Urothelium cell line (cell line): ENCODE data around the gene LMO2.
"Not testable (repeated sequence)": the region's sequence is repeated elsewhere in the genome, so short reads cannot be mapped to it uniquely, and the experiment has no call there.

Experiments used
- DNase-seq: peaks from one replicate; pipeline ENCODE4 v3.0.0; 2011; ENCODE audit warnings: low spot score, mixed read lengths
- FAIRE-seq: peaks from 2 replicates; lab custom pipeline; 2011; peaks lifted over from hg19 to GRCh38; lab: Jason Lieb, UNC

The LMO2 gene

DNA sequence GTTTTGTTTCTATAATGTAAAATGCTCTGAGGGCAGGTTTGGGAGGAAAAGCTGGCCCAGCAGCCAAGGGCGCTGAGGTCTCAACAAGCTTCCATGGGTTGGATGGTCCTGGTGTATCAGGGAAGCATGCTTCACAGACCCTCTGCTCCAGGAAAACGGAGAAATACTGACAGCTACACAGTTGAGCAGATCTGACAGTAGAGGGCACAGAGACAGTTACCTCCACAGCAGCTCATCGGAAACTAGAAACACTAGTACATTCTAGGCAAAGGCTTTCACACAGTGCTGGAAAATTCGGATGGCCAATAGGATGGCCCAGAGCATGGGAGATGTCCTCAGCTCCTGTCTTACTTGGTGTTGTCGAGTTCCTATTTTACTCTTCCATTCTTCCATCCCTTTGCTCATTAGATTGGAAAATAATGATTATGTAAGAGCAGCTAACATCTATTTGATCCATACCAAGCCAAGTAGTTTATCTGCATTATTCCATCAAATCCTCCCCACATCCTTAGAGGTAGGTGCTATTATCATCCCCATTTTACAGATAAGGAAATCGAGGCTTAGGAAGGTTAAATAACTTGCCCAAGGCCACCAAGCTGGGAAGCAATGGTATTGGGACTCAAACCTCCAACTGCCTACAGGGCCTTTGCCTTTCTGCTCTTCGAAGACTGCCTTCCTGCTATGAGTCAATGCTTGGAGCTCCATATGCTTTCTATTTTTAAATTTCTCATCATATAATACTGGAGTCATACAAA, 28.3 kb downstream of the LMO2 start:
- FAIRE-seq (no peak), DNase-seq (no peak)

DNA sequence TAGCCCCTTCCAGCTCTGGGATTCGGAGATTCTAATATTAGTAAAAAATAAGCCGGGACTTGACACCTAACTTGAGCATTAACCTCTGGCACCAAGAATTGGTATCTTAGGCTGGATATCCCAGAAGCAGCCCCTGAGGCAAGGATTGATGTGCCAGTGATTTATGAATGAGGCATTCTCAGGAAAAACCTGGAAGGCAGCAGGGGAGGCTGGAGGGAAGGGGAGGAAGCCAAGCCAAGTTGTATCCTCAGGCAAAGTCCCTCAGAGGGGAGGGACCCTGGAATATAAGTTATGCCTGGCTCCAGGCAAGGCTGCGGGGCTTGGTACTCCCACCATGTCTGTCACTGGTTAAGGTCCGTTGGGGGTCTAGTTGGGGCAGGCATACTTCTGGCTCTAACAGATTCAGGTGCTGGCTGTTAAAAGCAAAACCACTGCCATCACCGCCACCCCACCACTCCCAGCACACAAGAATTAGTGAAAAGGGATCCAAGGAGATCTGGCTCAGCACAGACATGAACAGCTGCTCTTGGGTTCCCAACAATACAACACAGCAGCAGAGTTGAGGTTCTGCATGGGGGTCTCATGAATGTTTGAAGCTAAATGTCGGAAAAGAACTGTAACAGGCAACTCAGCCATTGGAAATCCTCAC, 29.8 kb downstream of the LMO2 start:
- FAIRE-seq (no peak), DNase-seq (no peak)

DNA sequence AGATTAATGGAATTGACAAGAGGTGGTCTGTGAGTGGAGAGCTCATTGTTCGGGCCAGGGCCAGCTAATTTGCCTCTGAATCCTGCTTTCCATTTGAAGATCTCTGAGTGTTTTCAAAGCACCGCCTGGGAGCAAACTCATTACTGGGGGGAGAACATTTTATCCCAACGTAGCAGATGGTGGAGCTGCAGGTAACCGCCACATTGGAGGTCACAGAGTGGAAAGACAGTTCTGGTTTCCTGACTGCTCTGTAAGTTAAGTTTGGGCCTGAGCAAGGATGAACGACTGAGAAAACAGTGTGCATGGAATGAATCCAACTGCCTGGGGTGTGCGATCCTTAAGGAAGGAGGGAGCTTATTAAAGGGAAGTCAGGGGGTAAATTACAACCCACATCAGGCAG, 30.5 kb downstream of the LMO2 start:
- FAIRE-seq (no peak), DNase-seq (no peak)

DNA sequence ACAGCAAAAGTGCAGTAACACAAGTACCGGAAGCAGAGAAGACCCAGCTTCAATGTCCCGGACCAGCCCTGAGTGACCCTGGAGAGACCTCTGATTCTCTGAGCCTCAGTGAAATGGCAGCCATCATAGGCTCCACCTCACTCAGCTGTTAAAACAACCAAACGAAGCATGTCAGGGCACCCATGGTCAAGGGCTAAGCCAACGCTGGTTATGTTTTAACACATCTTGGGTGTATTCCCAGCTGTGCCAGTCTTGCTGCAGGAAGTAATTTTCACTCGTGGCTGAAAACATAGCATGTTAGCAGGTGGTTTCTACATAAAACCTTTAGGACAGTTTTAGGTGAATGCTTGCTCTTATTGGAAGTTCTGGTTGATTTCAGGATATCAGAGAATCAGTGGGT, 30.9 kb downstream of the LMO2 start:
- FAIRE-seq (no peak), DNase-seq (no peak)

DNA sequence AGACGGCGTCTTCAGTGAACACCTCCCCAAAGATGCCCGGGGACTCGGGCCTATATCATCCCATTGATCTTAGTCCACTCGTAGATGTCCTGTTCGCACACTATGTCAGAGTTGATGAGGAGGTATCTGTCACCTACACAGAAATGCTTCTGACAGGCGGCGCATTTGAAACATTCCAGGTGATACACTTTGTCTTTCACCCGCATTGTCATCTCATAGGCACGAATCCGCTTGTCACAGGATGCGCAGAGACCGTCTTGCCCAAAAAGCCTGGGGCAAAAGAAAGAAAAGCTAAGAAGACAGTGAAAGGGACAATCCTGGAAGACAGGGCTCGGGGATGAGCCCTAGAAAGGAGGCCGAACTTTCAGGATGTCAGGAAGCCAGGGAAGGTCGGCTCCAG, 32.6 kb downstream of the LMO2 start:
- FAIRE-seq (no peak), DNase-seq (no peak)

DNA sequence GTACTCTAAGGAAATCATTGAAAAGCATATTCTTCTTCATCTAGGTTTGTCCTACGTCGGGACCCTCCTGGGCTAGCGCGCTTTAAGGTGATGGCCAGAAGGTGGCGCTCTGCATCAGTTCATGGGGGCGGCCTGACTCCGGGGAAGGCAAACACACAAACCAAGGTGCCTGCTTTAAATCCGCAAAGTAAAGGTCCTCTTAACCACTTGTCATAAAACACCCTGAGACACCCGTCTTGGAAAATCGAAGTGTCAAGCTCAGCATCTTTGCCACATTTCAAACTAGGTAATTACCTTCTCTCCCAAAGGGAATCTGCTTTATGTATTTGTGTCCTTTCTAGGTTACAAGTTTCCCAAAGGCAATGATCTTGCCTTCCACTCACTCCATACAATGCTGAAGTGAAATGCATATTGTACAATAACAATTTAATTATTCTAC, 33.9 kb downstream of the LMO2 start:
- FAIRE-seq (no peak), DNase-seq (peak; percentile 70)

DNA sequence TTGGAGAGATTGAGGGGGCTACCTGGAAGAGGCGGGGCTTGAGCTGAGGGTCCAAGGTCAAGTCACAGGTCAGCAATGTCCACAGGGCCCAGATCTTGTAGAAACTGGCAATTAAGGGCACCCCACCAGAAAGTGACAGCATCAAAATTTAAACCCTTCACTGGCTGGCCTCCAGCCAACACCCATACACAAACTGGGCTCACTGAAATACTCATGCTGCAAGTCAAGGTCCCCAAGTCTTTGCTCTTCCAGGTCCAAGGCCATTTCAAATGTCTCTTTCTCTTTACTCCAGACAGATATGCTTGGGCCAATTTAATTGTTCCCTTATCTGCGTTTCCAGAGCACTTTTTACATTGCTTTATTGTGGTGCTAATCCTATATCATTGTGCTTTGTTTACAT, 36.4 kb downstream of the LMO2 start:
- FAIRE-seq, result no peak

DNA sequence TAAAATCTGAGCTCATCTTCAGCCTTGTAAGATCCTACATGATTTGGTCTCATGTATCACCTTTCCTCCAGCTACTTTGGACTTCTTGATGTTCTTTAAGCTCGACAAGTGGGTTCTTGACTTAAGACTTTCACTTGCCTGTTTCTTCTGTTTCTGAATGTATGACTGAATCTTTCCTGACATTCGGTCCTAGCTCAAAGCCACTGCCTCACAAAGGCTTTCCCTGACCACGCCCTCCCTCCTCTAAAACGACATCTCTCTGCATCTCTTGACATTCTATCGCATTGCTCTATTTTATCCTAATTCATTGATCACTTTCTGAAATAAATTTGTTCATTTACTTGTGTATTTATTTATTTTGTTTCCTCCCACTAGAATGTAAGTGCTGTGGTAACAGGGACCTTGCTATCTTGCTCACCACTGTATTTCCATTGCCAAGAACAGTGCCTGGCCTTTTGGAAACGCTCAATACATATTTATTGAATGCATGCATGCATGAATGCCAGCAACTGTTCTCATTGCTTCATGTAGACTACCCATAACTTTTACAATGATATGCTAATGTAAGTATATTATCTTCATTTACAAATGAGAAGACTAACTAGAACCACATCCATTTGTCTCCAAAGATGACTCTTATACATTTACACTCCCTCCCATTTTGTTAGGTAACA, 43.0 kb downstream of the LMO2 start:
- DNase-seq (no peak), FAIRE-seq (no peak)

More for the DNA sequence above, 36.4 kb downstream of the LMO2 start:
- DNase-seq, result no peak

DNA sequence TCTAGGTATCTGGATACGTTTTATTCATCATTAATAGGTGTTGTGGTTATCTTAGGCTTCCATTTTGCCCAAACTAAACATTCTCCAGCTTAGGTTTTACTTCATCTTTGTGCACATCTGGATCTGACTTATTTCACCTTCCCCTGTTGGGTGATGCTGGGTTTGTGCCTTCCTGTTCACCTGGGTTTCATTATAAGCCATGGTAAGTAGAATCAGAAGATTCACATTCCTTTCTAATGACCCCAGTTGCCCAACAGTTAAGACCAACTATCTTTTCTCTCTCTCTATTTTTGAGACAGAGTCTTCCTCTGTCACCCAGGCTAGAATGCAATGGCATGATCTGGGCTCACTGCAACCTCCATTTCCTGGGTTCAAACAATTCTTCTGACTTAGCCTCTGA, 44.6 kb downstream of the LMO2 start:
- FAIRE-seq (no peak), DNase-seq (no peak)

DNA sequence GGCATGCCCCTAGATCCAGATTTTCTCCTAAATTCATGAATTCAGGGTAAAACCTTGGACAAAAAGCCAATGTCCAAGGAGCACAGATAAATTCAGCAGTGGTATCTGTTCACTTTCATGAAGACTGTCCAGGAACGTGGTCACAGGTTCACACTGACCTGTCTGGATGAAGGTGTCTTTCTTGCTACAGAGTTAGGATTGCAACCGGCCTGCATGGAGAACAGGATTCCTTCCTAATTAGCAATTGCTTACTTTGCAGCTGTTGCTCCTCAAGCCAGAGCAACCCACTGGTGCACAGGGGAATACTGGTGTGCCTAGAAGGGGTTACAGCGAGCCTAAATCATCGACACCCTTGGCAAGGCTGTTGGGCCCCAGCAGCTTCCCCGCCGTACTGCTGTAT, 47.6 kb downstream of the LMO2 start:
- DNase-seq, result no peak
- FAIRE-seq, result no peak

DNA sequence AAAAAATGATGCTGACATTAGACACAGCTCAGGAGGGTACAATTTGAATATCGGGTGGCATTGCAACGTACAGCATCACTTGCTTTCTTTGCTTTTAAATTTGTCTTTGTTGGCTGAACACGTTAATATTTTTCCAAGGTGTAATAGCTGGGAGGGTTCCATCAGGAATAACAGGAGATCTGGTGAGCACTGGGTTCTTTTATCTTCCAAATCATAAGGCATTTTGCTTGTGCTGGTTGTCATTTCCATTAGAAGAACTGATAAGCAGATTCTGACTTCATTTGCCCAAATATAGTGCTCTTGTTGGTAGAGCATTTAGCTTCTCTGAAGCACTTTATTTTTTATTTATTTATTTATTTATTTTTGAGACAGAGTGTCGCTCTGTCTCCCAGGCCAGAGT, 48.9 kb downstream of the LMO2 start:
- FAIRE-seq, result no peak

DNA sequence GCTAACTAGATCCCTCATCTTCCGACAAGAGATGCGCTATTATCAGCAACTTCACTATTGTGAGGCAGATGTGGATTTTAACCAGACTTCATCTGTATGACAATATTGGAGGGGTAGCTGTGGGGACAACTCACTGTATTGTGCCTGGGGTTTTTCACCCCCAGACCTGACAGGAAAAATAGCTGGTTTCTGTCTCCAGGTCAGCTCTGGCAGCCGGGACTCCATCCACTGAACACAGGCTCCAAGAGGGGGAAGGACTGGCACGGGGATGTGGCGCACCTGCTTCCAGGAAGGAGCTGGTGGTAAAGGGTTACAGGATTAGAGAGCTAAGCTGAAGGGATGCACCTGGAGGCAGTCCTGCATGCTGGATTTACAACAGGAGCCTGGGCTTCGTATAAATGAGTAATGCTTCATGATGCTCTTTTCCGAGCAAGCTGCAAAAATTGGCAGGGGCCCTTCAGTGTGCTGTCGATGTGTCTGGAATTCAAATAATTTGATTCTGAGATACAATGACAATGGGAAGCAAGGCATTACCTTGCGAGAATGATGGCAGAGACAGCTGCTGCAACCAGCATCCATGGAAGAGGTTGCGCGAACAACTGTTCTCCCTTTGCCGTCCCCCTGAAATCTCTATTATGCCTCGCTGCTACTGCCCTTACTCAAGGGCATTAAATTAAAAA, 49.5 kb downstream of the LMO2 start:
- no peak for DNase-seq
- FAIRE-seq, result no peak

More for the DNA sequence above, 48.9 kb downstream of the LMO2 start:
- no peak for DNase-seq

DNA sequence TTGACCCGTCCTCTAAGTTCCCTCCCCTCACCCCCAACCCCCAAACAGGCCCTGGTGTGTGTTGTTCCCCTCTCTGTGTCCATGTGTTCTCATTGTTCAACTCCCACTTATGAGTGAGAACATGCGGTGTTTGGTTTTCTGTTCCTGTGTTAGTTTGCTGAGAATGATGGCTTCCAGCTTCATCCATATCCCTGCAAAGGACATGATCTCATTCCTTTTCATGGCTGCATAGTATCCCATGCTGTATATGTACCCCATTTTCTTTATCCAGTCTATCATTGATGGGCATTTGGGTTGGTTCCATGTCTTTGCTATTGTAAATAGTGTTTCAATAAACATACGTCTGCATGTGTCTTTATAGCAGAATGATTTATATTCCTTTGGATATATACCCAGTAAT, 53.6 kb downstream of the LMO2 start:
- FAIRE-seq, DNase-seq: not testable (repeated sequence)

DNA sequence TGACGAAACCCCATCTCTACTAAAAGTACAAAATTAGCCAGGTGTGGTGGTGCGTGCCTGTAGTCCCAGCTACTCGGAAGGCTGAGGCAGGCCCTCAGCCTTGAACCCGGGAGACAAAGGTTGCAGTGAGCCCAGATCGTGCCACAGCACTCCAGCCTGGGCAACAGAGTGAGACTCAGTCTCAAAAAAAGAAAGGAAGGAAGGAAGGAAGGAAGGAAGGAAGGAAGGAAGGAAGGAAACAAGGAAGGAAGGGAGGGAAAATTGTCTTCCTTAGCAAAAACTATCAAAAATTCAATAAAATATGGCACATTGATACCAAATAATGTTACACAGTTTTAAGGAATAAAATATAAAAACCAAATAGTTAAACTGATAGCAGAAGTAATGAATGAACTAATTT, 54.5 kb downstream of the LMO2 start:
- DNase-seq, FAIRE-seq: not testable (repeated sequence)

DNA sequence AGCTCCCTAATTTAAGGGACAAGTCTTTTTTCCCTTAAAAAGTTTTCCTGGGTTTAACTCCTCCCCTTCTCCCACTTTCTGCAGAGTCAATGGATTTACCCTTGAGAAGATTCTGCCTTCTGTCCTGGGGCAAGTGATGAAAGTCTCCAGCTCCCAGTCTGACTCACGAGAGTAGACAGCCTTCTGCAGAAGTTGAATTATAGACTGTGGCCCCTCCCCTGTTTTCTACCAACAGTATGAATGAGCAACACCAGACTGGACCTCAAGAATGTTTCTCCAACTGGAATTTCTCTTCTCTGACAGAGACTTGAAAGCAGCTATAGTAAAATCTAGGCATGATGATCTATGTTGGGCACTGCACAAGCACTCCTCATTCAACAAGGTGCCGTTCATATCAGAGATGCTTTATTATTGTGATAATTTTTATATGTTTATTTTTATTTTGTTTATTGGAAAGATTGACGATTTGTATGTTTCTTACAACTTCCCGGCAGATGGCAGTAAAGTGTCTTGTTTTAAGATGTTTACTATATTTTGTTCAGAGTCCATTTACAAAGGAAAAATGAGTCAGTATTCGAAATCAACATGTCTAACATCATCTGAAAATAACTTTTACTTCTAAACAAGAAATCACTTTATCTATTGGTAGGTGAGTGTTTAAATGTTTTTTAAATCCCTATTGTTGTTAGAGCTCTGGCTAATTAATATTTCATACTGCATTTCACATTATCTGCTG, 56.6 kb downstream of the LMO2 start:
- no peak for FAIRE-seq

DNA sequence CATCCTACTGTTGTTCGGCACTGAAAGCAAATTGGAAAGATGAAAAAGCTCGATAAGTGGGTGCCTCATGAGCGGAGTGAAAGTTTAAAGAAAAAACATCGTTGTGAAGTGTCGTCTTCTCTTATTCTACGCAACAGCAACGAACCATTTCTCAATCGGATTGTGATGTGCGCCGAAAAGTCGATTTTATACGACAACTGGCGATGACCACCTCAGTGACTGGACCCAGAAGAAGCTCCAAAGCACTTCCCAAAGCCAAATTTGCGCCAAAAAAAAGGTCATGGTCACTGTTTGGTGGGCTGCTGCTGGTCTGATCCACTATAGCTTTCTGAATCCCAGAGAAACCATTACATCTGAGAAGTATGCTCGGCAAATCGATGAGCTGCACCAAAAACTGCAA, 59.2 kb downstream of the LMO2 start:
- FAIRE-seq, result no peak

More for the DNA sequence above, 56.6 kb downstream of the LMO2 start:
- DNase-seq, result peak; percentile 56

DNA sequence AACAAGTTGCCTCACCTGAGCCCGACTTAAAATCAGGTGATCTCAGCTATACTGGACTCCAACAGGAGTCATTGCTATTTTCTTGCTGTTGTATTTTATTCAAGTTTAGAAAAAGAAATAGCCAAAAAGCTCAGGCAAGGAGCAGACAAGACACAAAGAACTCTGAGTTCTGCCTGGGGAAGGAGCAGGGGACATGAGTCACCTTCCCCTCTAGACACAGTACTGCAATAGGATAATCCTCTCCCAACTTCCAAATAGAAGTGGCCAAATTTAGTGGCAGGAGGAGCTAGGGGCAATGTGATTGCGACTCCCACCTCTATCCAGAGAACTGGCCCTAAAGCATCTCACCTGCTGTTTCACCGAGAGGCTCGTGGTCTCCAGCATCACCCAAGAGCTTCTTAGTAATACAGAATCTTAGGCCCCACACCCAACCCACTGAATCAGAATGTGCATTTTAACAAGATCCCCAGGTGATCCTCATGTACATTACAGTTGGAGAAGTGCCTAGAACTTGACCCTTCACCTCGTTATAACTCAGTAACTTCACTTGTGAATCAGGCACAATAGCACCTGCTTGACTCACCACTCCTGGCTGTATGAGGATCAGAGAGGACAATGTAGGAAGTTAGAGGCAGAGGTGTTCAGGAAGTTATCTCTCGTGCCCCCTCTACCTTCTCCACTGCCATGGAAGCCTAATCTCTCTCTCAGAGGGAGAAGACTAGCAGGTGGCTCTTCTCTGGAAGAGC, 60.8 kb downstream of the LMO2 start:
- no peak for DNase-seq
- FAIRE-seq, result no peak

More for the DNA sequence above, 59.2 kb downstream of the LMO2 start:
- no peak for DNase-seq

DNA sequence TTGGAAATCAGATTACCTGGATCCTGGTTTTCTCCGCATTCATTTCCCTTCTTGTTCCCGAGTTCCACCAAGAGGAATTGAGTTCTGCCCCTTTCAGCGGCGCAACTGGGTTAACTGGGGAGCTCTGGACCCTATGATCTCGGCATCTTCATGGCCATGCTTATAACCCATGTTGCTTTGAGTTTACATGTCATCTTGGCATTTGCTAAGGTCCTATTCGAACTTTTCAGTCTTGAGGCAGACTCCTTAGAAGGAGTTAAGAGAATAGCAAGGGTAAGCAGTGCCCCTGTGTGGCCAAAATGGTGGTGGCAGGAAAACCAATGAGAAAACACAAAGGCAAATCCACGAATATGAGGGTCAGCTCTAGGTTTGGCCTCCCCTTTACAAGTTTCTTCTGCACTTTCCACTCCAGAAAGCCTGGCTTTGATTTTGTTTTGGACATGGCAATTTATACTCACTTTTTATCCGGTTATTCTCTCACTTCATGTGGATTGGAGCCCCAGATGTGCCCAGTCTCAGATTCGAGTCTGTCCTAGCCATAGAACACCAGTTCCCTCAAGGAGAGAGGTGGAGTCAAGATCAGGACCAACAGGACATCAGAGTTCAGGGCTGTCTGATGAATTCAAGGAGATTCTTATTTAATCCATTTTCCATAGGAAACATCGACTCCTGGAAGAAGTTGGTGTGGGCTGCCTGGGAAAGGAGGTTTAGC, 62.3 kb downstream of the LMO2 start:
- DNase-seq, result peak; percentile 73
- FAIRE-seq, result no peak
